Measurements from ENCODE around the gene CREB5. TPM values are rescaled to one million over a fixed set of nuclear protein-coding genes. Genes with fewer than 3 reads are reported as not detected.
A peak's percentile ranks its signal among the peaks of the same experiment; 100 is the strongest.

Gene CREB5
- total RNA-seq, 8 experiments from 2014 or later, result 3.9 to 36.6 (median 12.8) TPM

- WGBS, 10 experiments, result 20 to 100% (median 97%) methylated on average over 1 to 5 of the region's 6 CpGs; no CpG with 5 or more reads in 1 of the 10 experiments
- in situ Hi-C loops (cut with MboI; ENCODE audit: low pct_unique_long_range_greater_than_20kb in 2 of 9, low sequenced_read_pairs in 9 of 9, unreplicated experiment in 9 of 9), result no loop called here
- peaks cover 22 to 24% of the 10 kb centered on the region in 2 donors for H3K4me1 ChIP-seq (replicated peaks in 1 of 2)
- no peak overlapping the region for H3K4me3 ChIP-seq
- peak overlapping the region in 1 of 2 donors; percentile 51 for H3K27ac ChIP-seq
- ATAC-seq (replicated peaks in 6 of 8), result no peak
These were observed 295.0 kb downstream of the CREB5 start for GRCh38 chr7:28707291-28707690.

DNA sequence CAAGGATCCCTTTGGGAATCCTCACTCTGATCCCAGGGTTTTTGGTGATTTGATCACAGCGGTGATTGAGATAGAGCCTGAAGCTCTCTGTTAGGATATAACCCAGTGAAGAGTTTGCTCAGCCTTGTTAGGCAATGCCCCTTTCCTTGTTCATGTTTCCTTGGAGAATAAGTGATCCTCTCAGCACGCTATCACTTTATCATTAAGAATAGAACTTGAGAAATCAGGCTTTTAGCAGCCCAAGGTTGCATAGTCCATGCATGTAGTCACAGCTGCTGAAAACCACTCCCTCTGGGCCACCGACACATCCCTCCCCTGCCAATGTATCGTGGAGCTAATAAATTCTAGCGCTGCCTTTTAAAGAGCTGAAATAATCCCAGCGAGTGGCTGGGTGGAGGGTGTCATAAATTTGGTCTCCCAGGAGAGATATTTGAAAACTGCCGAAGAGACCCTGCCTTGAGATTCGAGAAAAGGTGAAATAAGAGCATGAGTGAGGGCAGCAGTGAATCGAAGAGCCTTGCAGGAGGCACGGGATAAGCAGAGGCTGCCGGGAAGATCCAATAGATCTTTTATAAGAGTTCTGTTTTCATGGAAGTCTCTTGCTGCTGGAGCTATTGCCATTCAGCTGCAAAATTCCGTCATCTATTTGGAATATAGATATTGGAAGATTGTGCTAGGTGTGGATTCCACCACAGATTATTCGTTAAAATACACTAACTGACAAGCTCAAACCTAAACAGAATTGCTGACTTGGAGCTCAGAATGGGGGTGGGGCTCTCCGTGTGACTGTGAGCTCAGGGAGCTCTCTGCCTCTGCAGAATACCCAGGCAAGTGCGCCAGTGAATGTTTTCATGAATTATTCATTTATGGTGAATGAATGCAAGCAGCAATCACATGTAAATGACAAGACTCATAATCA is 296.0 kb downstream of the CREB5 start:
- in situ Hi-C loops (cut with MboI; ENCODE audit: low pct_unique_long_range_greater_than_20kb in 2 of 9, low sequenced_read_pairs in 9 of 9, unreplicated experiment in 9 of 9), result no loop called here
- WGBS, 10 experiments, result 0 to 24% (median 12%) methylated on average over 1 to 13 of the region's 15 CpGs
- peak; percentile 88 to 96 (median 91) for ATAC-seq (replicated peaks in 6 of 8)
- peak overlapping the region; percentile 54 to 78 for H3K27ac ChIP-seq
- peak overlapping the region; percentile 17 to 39 (median 28) for H3K4me3 ChIP-seq
- H3K4me1 ChIP-seq (replicated peaks in 1 of 2), result peaks cover 22 to 24% of the 10 kb centered on the region in 2 donors

DNA sequence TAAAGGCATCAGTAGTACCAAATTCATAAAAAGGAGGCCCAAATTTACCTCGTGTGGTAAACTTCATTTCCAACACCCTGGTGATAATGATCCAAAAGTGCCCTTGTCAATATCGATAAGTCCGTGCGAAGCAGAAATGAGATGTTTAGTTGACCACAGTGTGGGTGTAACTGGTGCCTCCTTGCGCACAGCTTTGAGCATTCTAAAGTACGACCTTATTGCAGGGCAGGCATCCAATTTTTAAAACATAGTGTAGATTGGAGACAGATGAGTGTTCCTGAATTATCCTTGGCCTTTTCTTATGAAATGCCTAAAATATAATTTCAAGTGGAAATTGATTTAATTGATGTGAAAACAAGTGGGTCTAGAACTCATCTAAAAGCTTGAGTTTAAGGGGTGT is 297.4 kb downstream of the CREB5 start:
- ATAC-seq (replicated peaks in 6 of 8), result peak in 2 of 8 experiments; percentile 4 to 19
- H3K4me1 ChIP-seq (replicated peaks in 1 of 2), result peaks cover 22 to 26% of the 10 kb centered on the region in 2 donors
- WGBS, 10 experiments, result 2 to 97% (median 78%) methylated on average over 3 to 6 of the region's 6 CpGs; no CpG with 5 or more reads in 1 of the 10 experiments
- H3K27ac ChIP-seq, result no peak overlapping the region
- in situ Hi-C loops (cut with MboI; ENCODE audit: low pct_unique_long_range_greater_than_20kb in 2 of 9, low sequenced_read_pairs in 9 of 9, unreplicated experiment in 9 of 9), result no loop called here
- no peak overlapping the region for H3K4me3 ChIP-seq

DNA sequence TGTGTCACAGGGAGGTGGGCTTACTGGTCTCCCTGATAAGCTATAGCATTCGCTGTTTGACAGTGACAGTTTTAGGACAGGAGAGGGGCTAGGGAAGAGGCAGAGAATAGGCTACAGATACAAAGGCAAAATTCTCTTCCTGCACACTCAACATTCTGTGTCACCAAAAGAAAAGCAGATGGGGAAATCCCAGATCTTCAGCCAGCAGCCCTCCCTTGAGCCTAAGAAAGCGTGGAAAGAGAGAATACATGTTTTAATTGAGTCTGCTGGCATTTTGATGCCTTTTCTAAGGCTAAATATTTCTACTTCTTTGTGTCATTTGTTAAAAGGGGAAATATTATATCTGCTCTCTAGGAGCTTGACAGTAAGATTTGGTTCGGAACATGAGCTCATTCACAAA is 298.8 kb downstream of the CREB5 start:
- 62 to 100% (median 97%) methylated on average over 1 to 3 of the region's 3 CpGs; no CpG with 5 or more reads in 2 of the 10 experiments for WGBS, 10 experiments
- H3K4me1 ChIP-seq (replicated peaks in 1 of 2), result peaks cover 22 to 27% of the 10 kb centered on the region in 2 donors
- no peak overlapping the region for H3K4me3 ChIP-seq
- in situ Hi-C loops (cut with MboI; ENCODE audit: low pct_unique_long_range_greater_than_20kb in 2 of 9, low sequenced_read_pairs in 9 of 9, unreplicated experiment in 9 of 9), result no loop called here
- no peak for ATAC-seq (replicated peaks in 6 of 8)
- H3K27ac ChIP-seq, result no peak overlapping the region

DNA sequence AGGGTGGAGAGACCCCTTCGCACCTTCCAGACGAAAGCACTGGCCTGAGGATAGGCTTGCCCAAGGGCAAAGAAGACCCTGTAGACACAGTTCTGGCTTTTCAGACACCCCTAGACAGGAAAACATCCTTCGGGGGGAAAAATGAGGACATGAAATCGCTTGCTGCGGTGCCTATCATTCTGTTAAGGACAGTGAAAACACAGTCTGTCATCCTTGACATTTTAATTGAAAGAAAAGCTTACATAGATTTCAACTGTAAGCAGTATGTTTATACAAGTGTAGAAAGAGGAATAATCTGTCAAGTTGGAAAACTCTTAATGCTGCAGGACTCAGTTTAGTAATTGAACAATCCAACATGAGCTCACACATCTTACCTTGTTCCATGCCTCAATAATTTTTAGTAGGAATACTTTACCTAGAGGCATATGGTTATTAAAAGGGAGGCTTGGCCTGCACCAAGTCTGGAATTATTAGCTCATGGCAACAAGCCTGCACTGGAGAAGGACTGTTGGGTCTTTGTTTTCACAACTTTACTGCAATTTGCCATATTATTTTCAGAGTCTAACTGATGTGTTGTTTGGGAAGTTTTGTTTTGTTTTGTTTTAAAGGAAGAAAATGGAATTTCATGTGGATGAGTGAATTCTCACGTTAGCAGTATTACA is 302.3 kb downstream of the CREB5 start:
- 89 to 100% (median 95%) methylated on average over 2 to 6 of the region's 6 CpGs; no CpG with 5 or more reads in 1 of the 10 experiments for WGBS, 10 experiments
- in situ Hi-C loops (cut with MboI; ENCODE audit: low pct_unique_long_range_greater_than_20kb in 2 of 9, low sequenced_read_pairs in 9 of 9, unreplicated experiment in 9 of 9), result no loop called here
- no peak overlapping the region for H3K4me3 ChIP-seq
- no peak overlapping the region for H3K27ac ChIP-seq
- ATAC-seq (replicated peaks in 6 of 8), result peak in 1 of 8 experiments; percentile 31
- H3K4me1 ChIP-seq (replicated peaks in 1 of 2), result peaks cover 6 to 7% of the 10 kb centered on the region in 2 donors

- no peak overlapping the region for H3K27ac ChIP-seq
- in situ Hi-C loops (cut with MboI; ENCODE audit: low pct_unique_long_range_greater_than_20kb in 2 of 9, low sequenced_read_pairs in 9 of 9, unreplicated experiment in 9 of 9), result no loop called here
- peaks cover 3 to 16% of the 10 kb centered on the region in 2 donors for H3K4me1 ChIP-seq (replicated peaks in 1 of 2)
- peak in 1 of 8 experiments; percentile 58 for ATAC-seq (replicated peaks in 6 of 8)
- 20 to 100% (median 78%) methylated on average over 1 to 3 of the region's 3 CpGs; no CpG with 5 or more reads in 2 of the 10 experiments for WGBS, 10 experiments
- no peak overlapping the region for H3K4me3 ChIP-seq
These were observed 305.2 kb downstream of the CREB5 start for GRCh38 chr7:28717445-28718054.

DNA sequence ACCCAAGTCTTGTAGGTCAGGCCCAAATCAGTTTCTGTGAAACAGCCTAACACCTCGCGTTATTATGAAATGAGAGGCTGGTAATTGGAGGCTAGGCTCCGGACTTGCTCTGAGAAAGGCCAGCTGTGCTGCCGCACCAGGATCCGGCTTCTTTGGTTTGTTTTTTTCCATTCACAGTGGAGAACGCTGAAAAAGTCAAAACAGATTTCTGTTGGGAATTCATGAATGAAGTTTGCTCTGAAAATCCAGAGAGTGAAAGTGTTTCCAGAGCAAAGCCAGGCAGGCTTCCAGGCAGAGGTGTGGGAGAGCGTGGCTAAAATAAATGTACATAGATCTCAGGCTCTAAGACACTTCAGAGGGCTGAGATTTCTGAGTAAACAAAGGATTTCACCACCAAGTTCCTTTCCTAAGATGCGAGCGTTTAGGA is 305.8 kb downstream of the CREB5 start:
- ATAC-seq (replicated peaks in 6 of 8), result no peak
- Histone ChIP-seq H3K4me3 (no peak overlapping the region), H3K27ac (no peak overlapping the region), H3K4me1 (replicated peaks in 1 of 2) (peaks cover 8 to 21% of the 10 kb centered on the region in 2 donors)
- 50 to 100% (median 90%) methylated on average over 1 to 9 of the region's 9 CpGs; no CpG with 5 or more reads in 1 of the 10 experiments for WGBS, 10 experiments
- in situ Hi-C loops (cut with MboI; ENCODE audit: low pct_unique_long_range_greater_than_20kb in 2 of 9, low sequenced_read_pairs in 9 of 9, unreplicated experiment in 9 of 9), result no loop called here

DNA sequence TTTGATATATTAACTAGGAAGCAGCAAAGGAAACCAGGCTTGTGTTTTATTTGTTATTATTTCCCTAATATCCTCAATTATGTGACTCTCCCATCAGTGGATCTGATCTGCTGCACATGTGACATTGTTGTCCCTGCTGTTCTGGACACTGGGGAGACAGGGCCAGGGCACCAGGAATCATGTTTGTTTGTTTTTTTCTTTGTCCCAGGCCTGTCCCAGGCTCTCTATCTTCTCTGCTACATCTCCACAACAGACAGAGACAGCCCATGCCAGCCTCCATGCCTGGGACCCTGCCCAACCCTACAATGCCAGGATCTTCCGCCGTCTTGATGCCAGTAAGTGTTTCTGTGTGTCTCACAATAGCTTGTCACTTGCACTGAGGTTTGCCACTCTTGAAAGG is 306.2 kb downstream of the CREB5 start:
- WGBS, 10 experiments, result 80 to 100% (median 100%) methylated on average over 2 of the region's 2 CpGs; no CpG with 5 or more reads in 6 of the 10 experiments
- Histone ChIP-seq H3K4me1 (replicated peaks in 1 of 2) (peaks cover 9 to 26% of the 10 kb centered on the region in 2 donors), H3K27ac (no peak overlapping the region), H3K4me3 (no peak overlapping the region)
- ATAC-seq (replicated peaks in 6 of 8), result peak in 1 of 8 experiments; percentile 46
- in situ Hi-C loops (cut with MboI; ENCODE audit: low pct_unique_long_range_greater_than_20kb in 2 of 9, low sequenced_read_pairs in 9 of 9, unreplicated experiment in 9 of 9), result no loop called here

- WGBS, 10 experiments, result 0 to 90% (median 49%) methylated on average over 1 to 4 of the region's 4 CpGs
These were observed 310.4 kb downstream of the CREB5 start for GRCh38 chr7:28722684-28723083.

DNA sequence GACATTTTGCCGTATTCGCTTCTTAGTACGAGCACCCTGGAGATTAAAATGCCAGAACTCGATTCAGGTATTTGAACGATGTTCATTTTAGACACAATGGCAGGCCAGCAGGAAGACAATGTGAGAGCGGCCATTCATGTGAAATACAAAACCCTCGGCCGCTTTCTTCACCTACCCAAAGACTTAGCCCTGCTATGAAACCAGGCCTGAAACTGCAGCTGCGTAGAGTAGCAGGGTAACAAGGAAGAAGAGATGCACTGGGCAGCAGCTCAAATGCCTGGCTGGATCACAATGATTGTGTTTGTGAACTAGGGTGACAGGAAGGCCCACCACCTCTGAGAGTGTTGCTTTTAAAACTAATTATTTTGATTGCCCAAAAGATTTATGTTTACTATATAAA is 311.0 kb downstream of the CREB5 start:
- Histone ChIP-seq H3K27ac (peak overlapping the region in 1 of 2 donors; percentile 12), H3K4me1 (replicated peaks in 1 of 2) (peaks cover 18 to 39% of the 10 kb centered on the region in 2 donors), H3K4me3 (no peak overlapping the region)
- WGBS, 10 experiments, result 6 to 96% (median 71%) methylated on average over 3 to 8 of the region's 9 CpGs
- in situ Hi-C loops (cut with MboI; ENCODE audit: low pct_unique_long_range_greater_than_20kb in 2 of 9, low sequenced_read_pairs in 9 of 9, unreplicated experiment in 9 of 9), result no loop called here
- peak in 4 of 8 experiments; percentile 48 to 73 (median 59) for ATAC-seq (replicated peaks in 6 of 8)

More at GRCh38 chr7:28722684-28723083, 310.4 kb downstream of the CREB5 start:
- in situ Hi-C loops (cut with MboI; ENCODE audit: low pct_unique_long_range_greater_than_20kb in 2 of 9, low sequenced_read_pairs in 9 of 9, unreplicated experiment in 9 of 9), result no loop called here
- H3K4me1 ChIP-seq (replicated peaks in 1 of 2), result peaks cover 18 to 39% of the 10 kb centered on the region in 2 donors
- no peak overlapping the region for H3K4me3 ChIP-seq
- H3K27ac ChIP-seq, result no peak overlapping the region
- peak in 5 of 8 experiments; percentile 82 to 97 (median 96) for ATAC-seq (replicated peaks in 6 of 8)

- ATAC-seq (replicated peaks in 6 of 8), result no peak
- no peak overlapping the region for H3K4me3 ChIP-seq
- H3K27ac ChIP-seq, result no peak overlapping the region
- 100% methylated on average over 1 of the region's 1 CpG; no CpG with 5 or more reads in 3 of the 10 experiments for WGBS, 10 experiments
- in situ Hi-C loops (cut with MboI; ENCODE audit: low pct_unique_long_range_greater_than_20kb in 2 of 9, low sequenced_read_pairs in 9 of 9, unreplicated experiment in 9 of 9), result no loop called here
- peaks cover 27 to 47% of the 10 kb centered on the region in 2 donors for H3K4me1 ChIP-seq (replicated peaks in 1 of 2)
These were observed 312.2 kb downstream of the CREB5 start for GRCh38 chr7:28724563-28724962.

DNA sequence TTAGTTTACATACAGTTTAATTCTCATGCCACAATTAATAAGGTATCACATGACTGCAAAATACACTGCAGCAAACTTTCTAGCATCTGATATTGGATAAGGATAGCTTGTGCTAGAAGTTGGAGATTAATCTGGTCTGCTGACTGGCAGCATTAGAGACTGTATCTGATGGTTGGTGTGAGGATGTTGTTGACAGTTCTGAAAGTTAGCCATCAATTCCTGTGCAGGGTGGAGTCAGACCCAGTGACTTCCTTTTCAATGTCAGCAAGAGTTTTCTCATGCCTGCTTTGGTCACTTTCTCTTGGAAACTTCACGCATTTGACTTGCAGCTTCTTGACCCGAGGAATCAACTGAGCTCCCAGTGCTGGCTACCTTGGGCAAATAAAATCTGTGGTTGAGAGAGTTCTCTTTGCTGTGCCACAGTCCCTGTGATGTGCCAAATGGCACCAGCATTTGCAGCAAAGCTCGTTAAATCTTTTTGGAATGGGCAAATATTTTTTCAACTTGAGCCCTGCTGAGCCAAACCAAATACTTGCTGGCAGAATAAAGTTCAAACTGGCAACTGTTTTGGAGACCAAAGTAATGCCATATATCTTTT is 312.8 kb downstream of the CREB5 start:
- ATAC-seq (replicated peaks in 6 of 8), result peak in 1 of 8 experiments; percentile 6
- Histone ChIP-seq H3K4me3 (no peak overlapping the region), H3K27ac (no peak overlapping the region), H3K4me1 (replicated peaks in 1 of 2) (peaks cover 31 to 52% of the 10 kb centered on the region in 2 donors)
- WGBS, 10 experiments, result 8 to 100% (median 88%) methylated on average over 1 to 3 of the region's 3 CpGs; no CpG with 5 or more reads in 1 of the 10 experiments
- in situ Hi-C loops (cut with MboI; ENCODE audit: low pct_unique_long_range_greater_than_20kb in 2 of 9, low sequenced_read_pairs in 9 of 9, unreplicated experiment in 9 of 9), result no loop called here

All from motor neuron (in vitro differentiated cells).